Smooth muscle cell (in vitro differentiated cells): Measurements from ENCODE around the gene SH3BP2. TPM values are rescaled to one million over a fixed set of nuclear protein-coding genes. Genes with fewer than 3 reads are reported as not detected.

Experiments used
- DNase-seq: peaks from one replicate; lab custom pipeline; 2025; ENCODE audit not compliant: unreplicated experiment; lab: John Stamatoyannopoulos, UW
- H2AFZ ChIP-seq: fragments of 200-600 bp; sonication (generic); 2 replicates; pipeline ENCODE4 v1.6.0; 2016; ENCODE audit warnings: antibody characterized with exemption, low read depth, mild to moderate bottlenecking
- H3F3A ChIP-seq: fragments of 200-600 bp; sonication (generic); 2 replicates; pipeline ENCODE4 v1.6.0; 2017; ENCODE audit warnings: antibody characterized with exemption, low read depth
- H3K27ac ChIP-seq: fragments of 200-600 bp; sonication (generic); 2 replicates; pipeline ENCODE4 v1.5.1; 2016; ENCODE audit warnings: low read depth, mild to moderate bottlenecking
- H3K27me3 ChIP-seq: fragments of 200-600 bp; sonication (generic); 2 replicates; pipeline ENCODE4 v1.6.1; 2016; ENCODE audit warnings: low read depth, mild to moderate bottlenecking
- H3K36me3 ChIP-seq: fragments of 200-600 bp; sonication (generic); 2 replicates; pipeline ENCODE4 v1.5.1; 2016; ENCODE audit warnings: low read depth
- H3K4me1 ChIP-seq: fragments of 200-600 bp; sonication (generic); 2 replicates; pipeline ENCODE4 v1.5.1; 2016; ENCODE audit warnings: low read depth
- H3K4me2 ChIP-seq: fragments of 200-600 bp; sonication (generic); 2 replicates; pipeline ENCODE4 v1.6.0; 2016; ENCODE audit warnings: mild to moderate bottlenecking
- H3K4me3 ChIP-seq: fragments of 200-600 bp; sonication (generic); 2 replicates; pipeline ENCODE4 v1.5.1; 2016; ENCODE audit warnings: mild to moderate bottlenecking
- H3K79me2 ChIP-seq: fragments of 200-600 bp; sonication (generic); 2 replicates; pipeline ENCODE4 v1.6.0; 2016; ENCODE audit warnings: low read depth, mild to moderate bottlenecking
- H3K9ac ChIP-seq: fragments of 200-600 bp; sonication (generic); 2 replicates; pipeline ENCODE4 v1.6.0; 2016; ENCODE audit warnings: low read depth
- H3K9me3 ChIP-seq: fragments of 200-600 bp; sonication (generic); replicated peaks from 2 replicates; pipeline ENCODE4 v1.5.1; 2016; ENCODE audit warnings: low read depth
- H4K20me1 ChIP-seq: fragments of 200-600 bp; sonication (generic); 2 replicates; pipeline ENCODE4 v1.6.0; 2016; ENCODE audit warnings: low read depth
- WGBS: methylation state at CpG from one replicate; pipeline ENCODE4 v1.1.7; 2016; ENCODE audit warnings: low lambda C conversion rate; 5-methylcytosine and 5-hydroxymethylcytosine counted together
- polyA plus RNA-seq: library from polyadenylated mRNA; unstranded; fragments of >200 nt; fragmentation: Nextera tagmentation; extraction: Ambion mirVana; gene quantifications from 2 replicates; pipeline ENCODE4 v1.2.1, GENCODE V29; 2016
- total RNA-seq: library from RNA; depleted of rRNA; stranded (reverse); fragments of >200 nt; gene quantifications from 2 replicates; pipeline ENCODE4 v1.2.3, GENCODE V29; 2014
- TF ChIP-seq, protein P1 (sequence below): fragments of 200-600 bp; sonication (generic); IDR thresholded peaks from 2 replicates; pipeline ENCODE4 v1.5.1; 2017; ENCODE audit warnings: borderline replicate concordance, mild to moderate bottlenecking, antibody characterized with exemption; ENCODE audit not compliant: insufficient read depth, poor library complexity, severe bottlenecking

The SH3BP2 gene
- total and polyA plus RNA-seq, 2 experiments from 2014 or later: 17.3 to 19.3 TPM

GRCh38 chr4:2830632-2831610 is 38.0 kb downstream of the SH3BP2 start:
- 93% methylated on average over 37 of the region's 37 CpGs for WGBS
- Histone ChIP-seq H3K4me1 (no peaks in the 10 kb centered on the region), H4K20me1 (peaks cover 10% of the 10 kb centered on the region), H3K9ac (no peak overlapping the region), H3K27me3 (no peaks in the 10 kb centered on the region), H2AFZ (no peak overlapping the region), H3K9me3 (no peaks in the 10 kb centered on the region), H3K79me2 (no peaks in the 10 kb centered on the region), H3K4me3 (no peak overlapping the region), H3K4me2 (no peak overlapping the region), H3K36me3 (no peaks in the 10 kb centered on the region), H3K27ac (no peak overlapping the region), H3F3A (no peaks in the 10 kb centered on the region)
- TF ChIP-seq, protein P1, sequence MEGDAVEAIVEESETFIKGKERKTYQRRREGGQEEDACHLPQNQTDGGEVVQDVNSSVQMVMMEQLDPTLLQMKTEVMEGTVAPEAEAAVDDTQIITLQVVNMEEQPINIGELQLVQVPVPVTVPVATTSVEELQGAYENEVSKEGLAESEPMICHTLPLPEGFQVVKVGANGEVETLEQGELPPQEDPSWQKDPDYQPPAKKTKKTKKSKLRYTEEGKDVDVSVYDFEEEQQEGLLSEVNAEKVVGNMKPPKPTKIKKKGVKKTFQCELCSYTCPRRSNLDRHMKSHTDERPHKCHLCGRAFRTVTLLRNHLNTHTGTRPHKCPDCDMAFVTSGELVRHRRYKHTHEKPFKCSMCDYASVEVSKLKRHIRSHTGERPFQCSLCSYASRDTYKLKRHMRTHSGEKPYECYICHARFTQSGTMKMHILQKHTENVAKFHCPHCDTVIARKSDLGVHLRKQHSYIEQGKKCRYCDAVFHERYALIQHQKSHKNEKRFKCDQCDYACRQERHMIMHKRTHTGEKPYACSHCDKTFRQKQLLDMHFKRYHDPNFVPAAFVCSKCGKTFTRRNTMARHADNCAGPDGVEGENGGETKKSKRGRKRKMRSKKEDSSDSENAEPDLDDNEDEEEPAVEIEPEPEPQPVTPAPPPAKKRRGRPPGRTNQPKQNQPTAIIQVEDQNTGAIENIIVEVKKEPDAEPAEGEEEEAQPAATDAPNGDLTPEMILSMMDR: no peak
- no peak for DNase-seq

DNA sequence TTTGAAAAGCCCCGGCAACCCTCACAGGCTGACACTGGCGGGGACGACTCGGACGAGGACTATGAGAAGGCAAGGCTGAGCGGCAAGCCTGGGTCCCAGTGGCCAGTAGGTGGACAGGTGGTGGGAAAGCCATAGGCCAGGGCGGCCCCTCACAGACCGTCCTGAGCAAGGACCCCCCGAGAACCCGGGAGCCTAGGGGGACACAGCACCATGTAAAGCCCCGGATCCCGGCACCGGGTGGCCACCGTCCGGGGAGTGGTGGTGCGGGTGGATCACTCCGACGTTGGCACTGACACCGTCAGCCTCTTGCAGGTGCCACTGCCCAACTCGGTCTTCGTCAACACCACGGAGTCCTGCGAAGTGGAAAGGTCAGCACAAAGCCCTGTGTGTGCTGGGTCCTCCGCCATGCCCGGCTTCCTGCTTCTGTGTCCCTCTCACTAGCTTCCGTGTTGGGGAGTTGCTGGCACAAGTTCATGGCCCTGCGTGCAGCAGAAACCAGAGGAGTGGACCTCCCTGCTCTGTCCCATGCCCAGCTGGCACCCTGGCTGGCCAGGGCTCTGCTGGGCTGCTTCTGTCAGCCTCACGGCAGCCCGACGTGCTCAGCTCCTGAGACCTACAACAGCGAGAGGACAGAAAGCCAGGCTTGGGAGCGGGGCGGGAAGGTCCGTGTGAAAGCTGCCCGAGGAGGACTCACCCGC is 38.9 kb downstream of the SH3BP2 start:
- no peak overlapping the region for H2AFZ ChIP-seq
- no peaks in the 10 kb centered on the region for H3K4me1 ChIP-seq
- DNase-seq: no peak
- peaks cover 8% of the 10 kb centered on the region for H4K20me1 ChIP-seq
- H3K27ac ChIP-seq: no peak overlapping the region
- no peaks in the 10 kb centered on the region for H3F3A ChIP-seq
- no peak overlapping the region for H3K9ac ChIP-seq
- H3K27me3 ChIP-seq: no peaks in the 10 kb centered on the region
- no peaks in the 10 kb centered on the region for H3K9me3 ChIP-seq
- no peak overlapping the region for H3K4me3 ChIP-seq
- no peaks in the 10 kb centered on the region for H3K36me3 ChIP-seq
- TF ChIP-seq, protein P1: no peak
- WGBS: 98% methylated on average over 35 of the region's 36 CpGs
- H3K79me2 ChIP-seq: no peaks in the 10 kb centered on the region
- no peak overlapping the region for H3K4me2 ChIP-seq

GRCh38 chr4:2832309-2832980 is 39.6 kb downstream of the SH3BP2 start:
- H4K20me1 ChIP-seq: peaks cover 8% of the 10 kb centered on the region
- H3K4me2 ChIP-seq: no peak overlapping the region
- no peak overlapping the region for H3K27ac ChIP-seq
- no peak for DNase-seq
- 97% methylated on average over 20 of the region's 20 CpGs for WGBS
- no peak overlapping the region for H3K9ac ChIP-seq
- TF ChIP-seq, protein P1: no peak
- H2AFZ ChIP-seq: no peak overlapping the region
- no peaks in the 10 kb centered on the region for H3K36me3 ChIP-seq
- H3K4me1 ChIP-seq: no peaks in the 10 kb centered on the region
- no peak overlapping the region for H3K4me3 ChIP-seq
- no peaks in the 10 kb centered on the region for H3K9me3 ChIP-seq
- no peaks in the 10 kb centered on the region for H3K79me2 ChIP-seq
- no peaks in the 10 kb centered on the region for H3K27me3 ChIP-seq
- no peaks in the 10 kb centered on the region for H3F3A ChIP-seq
